ENCODE results near the gene KIF16B.

The KIF16B gene

GRCh38 chr20:16428112-16428511 lies 145.1 kb downstream of the KIF16B start:
- DNase-seq = no peak

DNA sequence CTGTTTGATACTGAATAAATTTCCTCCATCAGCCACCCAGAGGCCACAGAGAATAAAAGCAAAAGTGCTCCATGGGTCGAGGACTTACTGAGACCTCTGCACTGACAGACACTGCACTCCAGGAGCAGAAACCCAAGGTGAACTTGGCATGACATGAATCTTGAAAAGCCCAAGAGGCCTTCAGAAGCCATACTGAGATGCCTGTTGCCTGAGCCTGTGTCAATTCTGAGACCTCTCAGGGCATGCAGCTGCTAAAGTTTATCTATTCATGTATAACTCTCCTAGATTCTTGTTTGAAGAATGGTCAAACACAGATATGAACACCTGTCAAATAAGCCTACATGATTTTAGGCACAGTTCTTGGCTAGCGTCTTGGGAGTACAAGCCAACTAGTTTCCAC lies 145.7 kb downstream of the KIF16B start:
- DNase-seq = no peak

- no peak for DNase-seq
Measured at GRCh38 chr20:16424780-16425179, 148.5 kb downstream of the KIF16B start.

- no peak for DNase-seq
Measured at GRCh38 chr20:16423311-16424212, 149.7 kb downstream of the KIF16B start.

DNA sequence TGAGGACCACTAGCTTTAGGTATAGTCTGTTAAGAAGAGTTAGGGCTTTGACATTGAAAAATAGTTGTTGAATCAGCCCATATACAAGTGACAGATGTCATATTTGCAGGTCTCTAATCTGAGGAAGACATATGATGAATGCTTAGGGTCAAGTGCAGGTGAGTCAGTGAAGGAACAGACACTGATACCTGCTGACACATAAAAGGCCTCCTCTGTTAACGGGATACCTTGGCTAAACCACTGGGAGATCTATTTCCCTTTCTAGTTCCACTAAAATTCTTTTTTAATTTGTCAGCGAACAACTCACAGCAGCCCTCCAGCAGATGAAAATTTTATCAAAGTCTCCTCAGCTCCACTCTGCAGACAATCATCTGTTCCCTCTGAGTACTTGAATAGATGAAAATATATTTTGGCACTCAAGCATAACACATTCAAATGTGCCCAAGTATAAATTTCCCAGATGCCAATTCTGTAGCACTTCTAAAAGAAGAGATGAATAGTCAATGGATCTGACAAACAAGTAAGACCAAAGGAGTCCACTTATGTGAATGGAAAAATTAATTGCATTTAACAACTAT lies 154.0 kb downstream of the KIF16B start:
- DNase-seq = no peak

DNA sequence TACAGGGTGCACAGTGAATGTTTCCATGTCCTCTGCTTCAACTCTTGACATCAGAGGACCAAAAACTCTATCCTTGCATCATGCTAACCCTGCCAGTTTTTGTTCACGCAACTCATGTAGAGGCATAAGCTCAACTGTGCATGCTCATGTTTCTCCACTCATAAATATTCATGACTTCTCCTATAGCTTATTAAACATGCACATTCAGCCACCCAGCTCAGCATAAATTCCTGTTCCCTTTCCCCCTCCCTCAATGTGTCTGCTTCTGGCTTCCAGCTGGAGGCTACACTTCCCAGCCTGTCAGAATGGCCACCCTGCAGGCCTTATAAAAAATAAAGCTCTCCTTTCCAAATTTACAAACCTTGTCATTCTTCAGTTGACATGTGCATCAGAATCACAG lies 154.6 kb downstream of the KIF16B start:
- no peak for DNase-seq

GRCh38 chr20:16417001-16417400 lies 156.2 kb downstream of the KIF16B start:
- DNase-seq = no peak

DNA sequence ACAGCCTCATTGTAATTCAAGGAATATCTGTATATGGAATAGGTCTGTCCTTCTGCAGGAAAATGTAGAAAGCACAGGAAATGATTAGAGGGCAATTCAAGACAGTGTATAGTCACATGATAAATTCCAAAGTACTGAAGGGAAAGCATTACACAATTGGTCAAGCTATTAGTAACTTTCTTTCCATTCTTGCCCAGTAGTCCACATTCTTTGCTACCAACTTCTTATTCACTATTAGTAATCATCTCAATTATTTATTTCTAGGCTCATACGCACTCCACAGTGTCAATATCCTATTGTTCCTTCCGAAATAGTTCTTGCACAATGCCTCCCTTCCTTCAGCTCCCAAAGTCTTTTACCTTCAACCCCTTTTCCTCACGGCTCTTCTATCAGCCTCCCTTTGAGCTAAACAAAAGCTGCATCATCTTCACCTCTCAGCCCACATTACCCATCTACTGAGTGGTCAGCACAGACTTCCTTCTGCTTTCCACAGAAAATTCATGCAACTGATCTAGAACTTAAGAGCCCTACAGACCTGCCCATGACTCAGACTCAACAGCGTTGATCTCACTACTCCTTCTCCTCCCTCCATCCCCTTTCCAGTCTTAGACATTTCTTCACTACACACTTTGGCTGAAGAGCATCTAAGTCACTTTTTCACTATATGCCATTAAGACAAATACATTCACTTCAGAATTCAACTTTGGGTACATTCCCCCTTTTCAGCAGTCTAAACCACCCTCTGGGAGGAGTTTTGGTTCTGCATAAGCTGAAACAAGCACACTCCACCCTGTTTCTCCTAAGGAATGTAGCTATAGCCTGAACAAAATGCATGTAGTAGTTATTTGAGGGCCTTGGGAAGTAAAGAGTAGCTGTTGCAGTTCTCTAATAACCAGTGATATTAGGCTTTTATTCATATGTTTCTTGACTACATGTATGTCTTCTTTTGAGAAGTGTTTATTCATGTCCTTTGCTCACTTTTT lies 157.9 kb downstream of the KIF16B start:
- no peak for DNase-seq

- no peak for DNase-seq
Measured at GRCh38 chr20:16412906-16413305, 160.3 kb downstream of the KIF16B start.

DNA sequence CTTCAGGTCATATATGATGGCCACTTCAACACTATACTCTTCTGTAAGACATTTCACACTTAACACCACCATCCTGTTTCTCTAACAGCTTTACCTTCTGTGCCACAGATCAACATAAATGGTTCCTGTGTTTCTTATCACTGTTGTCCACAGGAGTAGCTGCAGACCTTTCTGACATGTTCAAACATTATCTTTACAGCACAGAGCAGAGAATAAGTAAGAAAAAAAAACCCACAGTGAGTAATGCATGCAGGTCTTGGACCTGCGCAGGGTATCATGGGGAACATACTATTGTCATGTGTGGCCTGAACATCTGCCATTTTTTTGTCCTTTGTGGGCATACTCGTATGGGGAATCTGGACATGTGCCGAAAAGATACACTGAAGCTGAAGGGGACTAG lies 161.9 kb downstream of the KIF16B start:
- no peak for DNase-seq

DNA sequence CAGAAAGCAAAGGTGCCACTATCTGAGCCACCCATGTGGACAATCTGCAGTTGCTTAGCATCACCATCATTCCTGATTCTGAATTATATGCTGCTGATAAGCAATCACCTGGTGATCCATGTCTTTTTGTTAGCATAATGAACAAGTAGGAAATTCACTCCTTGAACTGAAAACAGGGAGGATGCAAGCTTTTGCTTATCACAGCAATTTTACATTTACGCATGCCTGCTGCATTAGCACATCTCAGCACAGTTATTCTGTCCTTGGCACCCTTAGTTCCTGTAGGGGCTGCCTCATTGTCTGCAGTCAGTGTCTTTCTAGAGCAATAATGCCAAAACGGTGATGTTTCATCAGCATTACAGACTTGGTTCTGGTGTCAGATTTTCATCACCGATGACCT lies 162.6 kb downstream of the KIF16B start:
- no peak for DNase-seq

DNA sequence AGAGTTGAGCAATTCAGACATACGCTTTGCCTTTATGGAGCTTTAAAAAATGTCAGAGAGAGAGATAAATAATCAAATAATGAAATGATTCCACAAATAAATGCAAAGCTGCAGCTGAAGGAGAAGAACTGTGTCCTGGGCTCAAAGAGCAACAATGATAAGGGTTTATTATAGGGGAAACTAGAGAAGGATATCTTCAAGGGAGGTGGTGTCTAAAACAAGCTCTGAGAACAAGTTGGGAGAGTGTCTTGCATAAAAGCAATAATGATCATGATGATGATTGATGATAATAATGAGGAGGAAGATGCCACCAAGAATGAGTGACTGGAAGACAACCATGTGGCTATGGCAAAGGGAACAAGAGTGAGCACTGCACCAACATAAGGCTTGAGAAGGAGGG lies 164.3 kb downstream of the KIF16B start:
- no peak for DNase-seq

GRCh38 chr20:16407251-16408067 lies 165.8 kb downstream of the KIF16B start:
- DNase-seq = no peak

GRCh38 chr20:16405254-16405653 lies 168.0 kb downstream of the KIF16B start:
- no peak for DNase-seq

DNA sequence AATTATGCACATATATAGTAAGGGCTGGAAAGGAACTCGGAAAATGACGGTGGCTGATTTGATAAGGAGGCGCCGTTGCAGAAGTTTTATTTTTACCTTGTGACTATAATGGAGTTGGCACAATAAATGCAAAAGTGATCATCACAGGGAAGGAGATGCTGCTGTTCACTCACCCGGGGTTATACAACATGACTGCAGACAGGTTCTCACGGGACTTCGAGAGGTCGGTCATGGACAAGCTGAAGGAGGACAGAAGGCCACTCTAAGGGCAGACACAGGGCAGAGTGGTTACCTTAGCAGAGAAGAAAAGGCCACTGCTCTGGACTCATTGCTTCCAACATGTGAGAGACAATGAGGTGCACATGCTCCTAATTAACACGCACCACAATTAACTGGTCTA lies 168.6 kb downstream of the KIF16B start:
- DNase-seq = no peak

DNA sequence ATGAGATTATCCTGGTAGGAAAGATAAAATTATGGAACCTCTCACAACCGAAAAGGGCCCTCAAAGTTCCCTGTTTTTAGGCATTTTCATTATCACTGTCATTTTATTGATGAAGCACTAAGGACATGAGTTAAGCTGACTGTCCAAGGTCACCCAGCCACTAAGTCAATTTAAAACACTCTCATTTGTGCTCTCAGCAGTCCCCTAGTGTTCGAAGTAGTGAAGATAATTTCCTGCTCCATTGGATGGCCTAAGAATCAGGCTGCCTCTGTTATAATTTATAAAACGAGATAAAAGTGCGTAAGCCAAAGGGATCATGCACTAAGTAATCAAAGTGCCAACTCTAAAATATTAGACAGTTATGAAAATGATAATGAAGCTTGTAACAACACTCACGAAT lies 169.1 kb downstream of the KIF16B start:
- no peak for DNase-seq

DNA sequence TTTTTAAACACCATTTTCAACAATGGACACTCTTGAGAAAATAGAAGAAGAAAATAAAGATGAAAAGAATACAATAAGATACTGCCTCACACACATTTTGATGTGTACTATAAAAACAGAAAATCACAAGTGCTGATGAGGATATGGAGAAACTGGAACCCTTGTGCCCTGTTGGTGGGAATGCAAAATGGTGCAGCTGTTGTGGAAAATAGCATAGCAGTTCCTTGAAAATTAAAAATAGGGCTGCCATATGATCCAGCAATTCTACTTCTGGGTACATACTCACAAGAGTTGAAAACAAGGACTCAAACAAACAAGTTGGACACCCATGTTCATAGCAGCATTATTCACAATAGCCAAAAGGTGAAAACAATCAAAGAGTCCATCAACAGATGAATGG lies 173.0 kb downstream of the KIF16B start:
- DNase-seq = no peak

DNA sequence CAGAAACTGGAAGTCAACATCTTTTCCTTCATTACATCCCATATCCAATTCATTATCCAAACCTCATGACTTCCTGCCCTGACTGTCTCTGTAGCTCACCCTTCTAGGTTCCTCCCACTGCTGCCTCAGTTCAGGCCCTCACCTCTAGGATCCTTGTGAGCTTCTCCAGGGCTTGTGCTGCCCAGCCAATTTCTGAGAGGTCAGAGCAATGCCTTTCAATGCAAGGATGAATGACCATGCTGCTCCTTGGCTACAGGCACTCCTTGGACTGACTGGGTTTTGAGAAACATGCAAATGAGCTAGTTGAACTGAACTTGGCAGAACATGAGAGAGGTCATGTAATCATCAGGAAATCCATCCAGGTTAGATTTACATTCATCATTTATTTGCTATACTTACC lies 173.4 kb downstream of the KIF16B start:
- DNase-seq = no peak

DNA sequence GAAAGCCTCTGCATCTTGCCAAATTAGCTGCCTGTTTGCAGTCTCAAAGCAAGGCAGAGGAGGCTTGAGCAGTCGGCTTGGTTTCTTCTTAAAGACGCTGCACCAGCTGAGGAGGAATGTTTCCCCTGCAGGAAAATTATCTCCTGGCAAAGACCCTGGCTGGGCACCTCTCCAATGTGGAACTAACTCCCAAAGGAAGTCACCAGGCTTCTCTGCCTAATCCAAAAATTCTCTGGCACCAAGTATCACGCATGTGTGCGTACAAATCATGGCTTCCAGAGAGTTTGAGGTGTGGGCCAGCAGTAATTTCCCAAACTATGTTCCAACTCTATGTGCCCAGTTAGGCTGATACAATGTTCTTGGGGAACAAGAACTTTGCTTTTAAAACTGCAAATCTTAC lies 176.2 kb downstream of the KIF16B start:
- DNase-seq = no peak

GRCh38 chr20:16395366-16395765 lies 177.9 kb downstream of the KIF16B start:
- DNase-seq = no peak

- DNase-seq = no peak
Measured at GRCh38 chr20:16394784-16395183, 178.5 kb downstream of the KIF16B start.

GRCh38 chr20:16393836-16394235 lies 179.4 kb downstream of the KIF16B start:
- DNase-seq = no peak

DNA sequence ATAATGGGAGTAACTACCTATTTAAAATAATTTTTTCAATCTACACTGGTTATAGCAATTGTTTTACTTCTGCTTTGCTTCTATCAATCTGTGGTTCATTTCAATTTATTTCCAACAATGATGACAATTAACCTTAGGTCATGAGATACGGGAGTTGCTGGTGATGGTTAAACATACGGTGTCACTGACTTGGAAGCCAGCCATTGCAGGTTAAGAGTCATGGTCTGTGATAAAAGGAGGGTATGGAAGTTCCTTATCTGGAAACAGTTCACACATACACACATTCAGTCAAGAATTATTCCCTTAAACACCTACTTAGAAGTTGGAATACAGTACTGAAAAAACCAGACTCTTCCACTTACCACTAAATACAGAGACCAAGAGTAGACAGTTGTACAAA lies 180.0 kb downstream of the KIF16B start:
- DNase-seq = no peak

All from NCI-H2029 (cell line).